Testis (tissue), 2 donors: ENCODE data around the gene SRPK3.

ENCODE experiments used
- CTCF ChIP-seq, 3 experiments: fragments of 450-650 bp in 2 of 3; fragments of 200-600 bp in 1 of 3; sonication (generic) in 1 of 3; IDR thresholded peaks; one replicate each; pipeline ENCODE4 v1.5.1; 2016 to 2019; ENCODE audit warnings: antibody characterized with exemption in 3 of 3, mild to moderate bottlenecking in 2 of 3, moderate library complexity in 1 of 3
- POLR2A ChIP-seq: fragments of 450-650 bp; IDR thresholded peaks from one replicate; pipeline ENCODE4 v1.6.1; 2017; ENCODE audit warnings: antibody characterized with exemption, mild to moderate bottlenecking, moderate library complexity

DNA sequence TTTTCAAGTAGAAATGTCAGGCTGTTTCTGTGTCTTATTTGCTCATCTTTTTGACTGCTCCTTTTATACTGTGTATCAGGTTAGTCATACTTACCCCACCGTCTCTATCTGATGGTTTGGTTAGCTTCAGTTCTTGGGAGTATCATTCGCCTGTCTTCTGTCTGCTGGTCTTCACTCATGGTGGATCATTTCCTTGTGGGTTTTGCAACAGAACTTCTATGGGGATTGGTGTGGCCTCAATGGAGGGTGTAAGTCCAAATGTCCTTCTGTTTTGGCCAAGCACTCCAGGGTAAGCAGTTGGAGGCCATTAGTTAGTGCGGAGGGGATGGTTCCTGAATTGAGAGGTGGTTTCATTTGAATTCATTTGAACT lies 49.0 kb upstream of the SRPK3 start:
- TF ChIP-seq CTCF (IDR thresholded peaks at IDR 0.05) (no peak), POLR2A (no peak)
